GM23338 (cell line): ENCODE measurements around the gene DIPK1A. TPM values are rescaled to one million over a fixed set of nuclear protein-coding genes. Genes with fewer than 3 reads are reported as not detected.

Experiments used
- ATAC-seq: fragments of 200-7000 bp; cut with Tn5 transposase; 3 replicates; pipeline ENCODE4 v1.9.1; 2020
- DNase-seq: peaks from one replicate; pipeline ENCODE4 v3.0.0-alpha.2; 2015; ENCODE audit warnings: low spot score
- H2AFZ ChIP-seq: fragments of 200-600 bp; sonication (generic); 2 replicates; pipeline ENCODE4 v1.8.0; 2016; ENCODE audit warnings: antibody characterized with exemption, mild to moderate bottlenecking, moderate library complexity
- H3F3A ChIP-seq: fragments of 200-600 bp; sonication (generic); replicated peaks from 2 replicates; pipeline ENCODE4 v1.8.0; 2017; ENCODE audit warnings: antibody characterized with exemption, mixed run types, low read depth
- H3K27ac ChIP-seq: fragments of 200-600 bp; sonication (generic); 2 replicates; pipeline ENCODE4 v1.6.1; 2016; ENCODE audit warnings: low read depth
- H3K27me3 ChIP-seq: fragments of 200-600 bp; sonication (generic); 2 replicates; pipeline ENCODE4 v1.8.0; 2016; ENCODE audit warnings: mild to moderate bottlenecking, mixed run types, moderate library complexity; ENCODE audit not compliant: insufficient read depth
- H3K36me3 ChIP-seq: fragments of 200-600 bp; sonication (generic); 2 replicates; pipeline ENCODE4 v1.8.0; 2016; ENCODE audit warnings: mild to moderate bottlenecking; ENCODE audit not compliant: insufficient read depth
- H3K4me1 ChIP-seq: fragments of 200-600 bp; sonication (generic); 2 replicates; pipeline ENCODE4 v1.8.0; 2016; ENCODE audit warnings: mild to moderate bottlenecking, moderate library complexity; ENCODE audit not compliant: insufficient read depth
- H3K4me2 ChIP-seq: fragments of 200-600 bp; sonication (generic); 2 replicates; pipeline ENCODE4 v1.7.1; 2017; ENCODE audit warnings: mixed run types
- H3K4me3 ChIP-seq: fragments of 200-600 bp; sonication (generic); 2 replicates; pipeline ENCODE4 v1.6.1; 2016; ENCODE audit warnings: mixed run types
- H3K79me2 ChIP-seq: fragments of 200-600 bp; sonication (generic); replicated peaks from 2 replicates; pipeline ENCODE4 v1.8.0; 2017; ENCODE audit warnings: mild to moderate bottlenecking; ENCODE audit not compliant: insufficient read depth
- H3K9me2 ChIP-seq: fragments of 200-600 bp; sonication (generic); 2 replicates; pipeline ENCODE4 v1.8.0; 2017; ENCODE audit not compliant: insufficient read depth
- H4K20me1 ChIP-seq: fragments of 200-600 bp; sonication (generic); replicated peaks from 2 replicates; pipeline ENCODE4 v1.8.0; 2017; ENCODE audit warnings: mild to moderate bottlenecking; ENCODE audit not compliant: insufficient read depth
- H3K27ac Mint-ChIP-seq: 2 replicates; pipeline ENCODE4 v1.8.0; 2020; ENCODE audit warnings: inconsistent platforms, mild to moderate bottlenecking, moderate library complexity, mixed read lengths
- H3K27me3 Mint-ChIP-seq: 3 replicates; pipeline ENCODE4 v1.8.0; 2022; ENCODE audit warnings: low read depth, mild to moderate bottlenecking, moderate library complexity, mixed read lengths, inconsistent platforms; ENCODE audit not compliant: insufficient read depth, poor library complexity
- H3K36me3 Mint-ChIP-seq: 3 replicates; pipeline ENCODE4 v1.8.0; 2021; ENCODE audit warnings: low read depth, mild to moderate bottlenecking, inconsistent platforms, moderate library complexity, mixed read lengths
- H3K4me1 Mint-ChIP-seq: 3 replicates; pipeline ENCODE4 v1.8.0; 2020; ENCODE audit warnings: mild to moderate bottlenecking, inconsistent platforms, mixed read lengths
- H3K4me3 Mint-ChIP-seq: 3 replicates; pipeline ENCODE4 v1.8.0; 2021; ENCODE audit warnings: moderate library complexity, mild to moderate bottlenecking, inconsistent platforms, mixed read lengths
- H3K9me3 Mint-ChIP-seq: 3 replicates; pipeline ENCODE4 v1.8.0; 2020; ENCODE audit warnings: moderate library complexity, mild to moderate bottlenecking, inconsistent platforms, mixed read lengths
- CREB1 ChIP-seq: fragments of 250-450 bp; sonication (Bioruptor Pico); IDR thresholded peaks from 2 replicates; pipeline ENCODE4 v1.5.0; 2020; ENCODE audit warnings: low read depth, mild to moderate bottlenecking, moderate library complexity
- ETS1 ChIP-seq: IDR thresholded peaks from 2 replicates; pipeline ENCODE4 v1.6.1; 2016; ENCODE audit warnings: antibody characterized with exemption
- EZH2phosphoT487 ChIP-seq: fragments of 200-600 bp; sonication (generic); IDR thresholded peaks from one replicate; pipeline ENCODE4 v1.8.1; 2018; ENCODE audit warnings: antibody characterized with exemption; ENCODE audit not compliant: unreplicated experiment
- JUNB ChIP-seq: IDR thresholded peaks from one replicate; pipeline ENCODE4 v1.6.1; 2016; ENCODE audit warnings: antibody characterized with exemption; ENCODE audit not compliant: unreplicated experiment
- POLR2AphosphoS5 ChIP-seq: IDR thresholded peaks from 2 replicates; pipeline ENCODE4 v1.6.1; 2016; ENCODE audit warnings: antibody characterized with exemption, low read depth
- ZNF114 ChIP-seq: fragments of 250-450 bp; sonication (Bioruptor Pico); IDR thresholded peaks from 2 replicates; pipeline ENCODE4 v1.5.0; 2020; ENCODE audit warnings: mild to moderate bottlenecking, moderate library complexity
- polyA plus RNA-seq: library from polyadenylated mRNA; unstranded; fragments of >200 nt; fragmentation: Nextera tagmentation; extraction: Ambion mirVana; gene quantifications from 2 replicates; pipeline ENCODE4 v1.2.1, GENCODE V29; 2016
- total RNA-seq: library from RNA; depleted of rRNA; stranded (reverse); fragments of >200 nt; shearing (Covaris generic); gene quantifications from 2 replicates; pipeline ENCODE4 v1.2.3, GENCODE V29; 2014
- TF ChIP-seq, protein P1 (sequence below), 2 experiments: fragments of 200-600 bp in 1 of 2; sonication (generic) in 1 of 2; conservative IDR thresholded peaks; 2 replicates each; pipeline versions ENCODE4 v1.5.1 to v1.6.1; 2016 to 2017; ENCODE audit warnings: antibody characterized with exemption in 2 of 2, low read depth in 2 of 2, mild to moderate bottlenecking in 2 of 2, moderate library complexity in 1 of 2
- TF ChIP-seq, protein P2 (sequence below): fragments of 250-450 bp; sonication (Bioruptor Pico); IDR thresholded peaks from 2 replicates; pipeline ENCODE4 v1.5.0; 2020; ENCODE audit warnings: mild to moderate bottlenecking, moderate library complexity
- TF ChIP-seq, protein P3 (sequence below): IDR thresholded peaks from one replicate; pipeline ENCODE4 v1.6.1; 2018; ENCODE audit warnings: antibody characterized with exemption; ENCODE audit not compliant: unreplicated experiment

The DIPK1A gene
- total and polyA plus RNA-seq, 2 experiments from 2014 or later = 4.8 to 6.1 TPM

DNA sequence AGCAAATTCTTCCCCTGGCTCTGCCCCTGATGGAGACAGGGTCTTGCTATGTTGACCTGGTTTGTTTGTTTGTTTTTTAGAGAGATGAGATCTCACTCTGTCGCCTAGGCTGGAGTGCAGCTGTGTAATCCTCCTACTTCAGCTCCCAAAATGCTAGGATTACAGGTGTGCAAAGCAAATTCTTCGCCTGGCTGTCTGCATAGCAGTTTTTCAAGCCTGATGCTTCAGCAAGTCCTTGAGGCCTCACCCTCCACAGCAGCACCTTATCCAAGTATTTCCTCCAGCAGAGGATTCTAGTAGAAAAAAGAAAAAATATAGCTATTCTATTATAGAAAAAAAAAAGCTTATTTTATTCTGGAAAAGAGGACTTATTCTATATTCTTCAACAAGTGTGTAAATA, 144.5 kb downstream of the DIPK1A start:
- no peaks in the 10 kb centered on the region for H3K27me3 ChIP-seq
- Mint-ChIP-seq H3K4me1 (no peaks in the 10 kb centered on the region; the same call in 2 of the 3 replicates), H3K27ac (no peak overlapping the region), H3K9me3 (no peaks in the 10 kb centered on the region), H3K27me3 (no peaks in the 10 kb centered on the region), H3K4me3 (no peak overlapping the region), H3K36me3 (no peaks in the 10 kb centered on the region)
- no peaks in the 10 kb centered on the region for H4K20me1 ChIP-seq
- no peaks in the 10 kb centered on the region for H3K4me1 ChIP-seq
- no peak overlapping the region for H3K4me2 ChIP-seq
- no peaks in the 10 kb centered on the region for H3K79me2 ChIP-seq
- H3K27ac ChIP-seq = no peak overlapping the region
- no peaks in the 10 kb centered on the region for H3F3A ChIP-seq
- no peaks in the 10 kb centered on the region for H3K36me3 ChIP-seq
- TF ChIP-seq, protein P1, sequence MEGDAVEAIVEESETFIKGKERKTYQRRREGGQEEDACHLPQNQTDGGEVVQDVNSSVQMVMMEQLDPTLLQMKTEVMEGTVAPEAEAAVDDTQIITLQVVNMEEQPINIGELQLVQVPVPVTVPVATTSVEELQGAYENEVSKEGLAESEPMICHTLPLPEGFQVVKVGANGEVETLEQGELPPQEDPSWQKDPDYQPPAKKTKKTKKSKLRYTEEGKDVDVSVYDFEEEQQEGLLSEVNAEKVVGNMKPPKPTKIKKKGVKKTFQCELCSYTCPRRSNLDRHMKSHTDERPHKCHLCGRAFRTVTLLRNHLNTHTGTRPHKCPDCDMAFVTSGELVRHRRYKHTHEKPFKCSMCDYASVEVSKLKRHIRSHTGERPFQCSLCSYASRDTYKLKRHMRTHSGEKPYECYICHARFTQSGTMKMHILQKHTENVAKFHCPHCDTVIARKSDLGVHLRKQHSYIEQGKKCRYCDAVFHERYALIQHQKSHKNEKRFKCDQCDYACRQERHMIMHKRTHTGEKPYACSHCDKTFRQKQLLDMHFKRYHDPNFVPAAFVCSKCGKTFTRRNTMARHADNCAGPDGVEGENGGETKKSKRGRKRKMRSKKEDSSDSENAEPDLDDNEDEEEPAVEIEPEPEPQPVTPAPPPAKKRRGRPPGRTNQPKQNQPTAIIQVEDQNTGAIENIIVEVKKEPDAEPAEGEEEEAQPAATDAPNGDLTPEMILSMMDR (conservative IDR thresholded peaks at IDR 0.05; ENCODE audit: low read depth in 2 of 2) = no peak
- TF ChIP-seq POLR2AphosphoS5 (no peak), ZNF114 (CRISPR knock-in tag) (no peak), JUNB (no peak), ETS1 (no peak), CREB1 (CRISPR knock-in tag) (no peak), EZH2phosphoT487 (no peak)
- TF ChIP-seq, protein P2, sequence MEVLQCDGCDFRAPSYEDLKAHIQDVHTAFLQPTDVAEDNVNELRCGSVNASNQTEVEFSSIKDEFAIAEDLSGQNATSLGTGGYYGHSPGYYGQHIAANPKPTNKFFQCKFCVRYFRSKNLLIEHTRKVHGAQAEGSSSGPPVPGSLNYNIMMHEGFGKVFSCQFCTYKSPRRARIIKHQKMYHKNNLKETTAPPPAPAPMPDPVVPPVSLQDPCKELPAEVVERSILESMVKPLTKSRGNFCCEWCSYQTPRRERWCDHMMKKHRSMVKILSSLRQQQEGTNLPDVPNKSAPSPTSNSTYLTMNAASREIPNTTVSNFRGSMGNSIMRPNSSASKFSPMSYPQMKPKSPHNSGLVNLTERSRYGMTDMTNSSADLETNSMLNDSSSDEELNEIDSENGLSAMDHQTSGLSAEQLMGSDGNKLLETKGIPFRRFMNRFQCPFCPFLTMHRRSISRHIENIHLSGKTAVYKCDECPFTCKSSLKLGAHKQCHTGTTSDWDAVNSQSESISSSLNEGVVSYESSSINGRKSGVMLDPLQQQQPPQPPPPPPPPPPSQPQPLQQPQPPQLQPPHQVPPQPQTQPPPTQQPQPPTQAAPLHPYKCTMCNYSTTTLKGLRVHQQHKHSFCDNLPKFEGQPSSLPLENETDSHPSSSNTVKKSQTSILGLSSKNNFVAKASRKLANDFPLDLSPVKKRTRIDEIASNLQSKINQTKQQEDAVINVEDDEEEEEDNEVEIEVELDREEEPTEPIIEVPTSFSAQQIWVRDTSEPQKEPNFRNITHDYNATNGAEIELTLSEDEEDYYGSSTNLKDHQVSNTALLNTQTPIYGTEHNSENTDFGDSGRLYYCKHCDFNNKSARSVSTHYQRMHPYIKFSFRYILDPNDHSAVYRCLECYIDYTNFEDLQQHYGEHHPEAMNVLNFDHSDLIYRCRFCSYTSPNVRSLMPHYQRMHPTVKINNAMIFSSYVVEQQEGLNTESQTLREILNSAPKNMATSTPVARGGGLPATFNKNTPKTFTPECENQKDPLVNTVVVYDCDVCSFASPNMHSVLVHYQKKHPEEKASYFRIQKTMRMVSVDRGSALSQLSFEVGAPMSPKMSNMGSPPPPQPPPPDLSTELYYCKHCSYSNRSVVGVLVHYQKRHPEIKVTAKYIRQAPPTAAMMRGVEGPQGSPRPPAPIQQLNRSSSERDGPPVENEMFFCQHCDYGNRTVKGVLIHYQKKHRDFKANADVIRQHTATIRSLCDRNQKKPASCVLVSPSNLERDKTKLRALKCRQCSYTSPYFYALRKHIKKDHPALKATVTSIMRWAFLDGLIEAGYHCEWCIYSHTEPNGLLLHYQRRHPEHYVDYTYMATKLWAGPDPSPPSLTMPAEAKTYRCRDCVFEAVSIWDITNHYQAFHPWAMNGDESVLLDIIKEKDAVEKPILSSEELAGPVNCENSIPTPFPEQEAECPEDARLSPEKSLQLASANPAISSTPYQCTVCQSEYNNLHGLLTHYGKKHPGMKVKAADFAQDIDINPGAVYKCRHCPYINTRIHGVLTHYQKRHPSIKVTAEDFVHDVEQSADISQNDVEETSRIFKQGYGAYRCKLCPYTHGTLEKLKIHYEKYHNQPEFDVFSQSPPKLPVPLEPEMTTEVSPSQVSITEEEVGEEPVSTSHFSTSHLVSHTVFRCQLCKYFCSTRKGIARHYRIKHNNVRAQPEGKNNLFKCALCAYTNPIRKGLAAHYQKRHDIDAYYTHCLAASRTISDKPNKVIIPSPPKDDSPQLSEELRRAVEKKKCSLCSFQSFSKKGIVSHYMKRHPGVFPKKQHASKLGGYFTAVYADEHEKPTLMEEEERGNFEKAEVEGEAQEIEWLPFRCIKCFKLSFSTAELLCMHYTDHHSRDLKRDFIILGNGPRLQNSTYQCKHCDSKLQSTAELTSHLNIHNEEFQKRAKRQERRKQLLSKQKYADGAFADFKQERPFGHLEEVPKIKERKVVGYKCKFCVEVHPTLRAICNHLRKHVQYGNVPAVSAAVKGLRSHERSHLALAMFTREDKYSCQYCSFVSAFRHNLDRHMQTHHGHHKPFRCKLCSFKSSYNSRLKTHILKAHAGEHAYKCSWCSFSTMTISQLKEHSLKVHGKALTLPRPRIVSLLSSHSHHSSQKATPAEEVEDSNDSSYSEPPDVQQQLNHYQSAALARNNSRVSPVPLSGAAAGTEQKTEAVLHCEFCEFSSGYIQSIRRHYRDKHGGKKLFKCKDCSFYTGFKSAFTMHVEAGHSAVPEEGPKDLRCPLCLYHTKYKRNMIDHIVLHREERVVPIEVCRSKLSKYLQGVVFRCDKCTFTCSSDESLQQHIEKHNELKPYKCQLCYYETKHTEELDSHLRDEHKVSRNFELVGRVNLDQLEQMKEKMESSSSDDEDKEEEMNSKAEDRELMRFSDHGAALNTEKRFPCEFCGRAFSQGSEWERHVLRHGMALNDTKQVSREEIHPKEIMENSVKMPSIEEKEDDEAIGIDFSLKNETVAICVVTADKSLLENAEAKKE (CRISPR knock-in tag) = no peak
- TF ChIP-seq, protein P3, sequence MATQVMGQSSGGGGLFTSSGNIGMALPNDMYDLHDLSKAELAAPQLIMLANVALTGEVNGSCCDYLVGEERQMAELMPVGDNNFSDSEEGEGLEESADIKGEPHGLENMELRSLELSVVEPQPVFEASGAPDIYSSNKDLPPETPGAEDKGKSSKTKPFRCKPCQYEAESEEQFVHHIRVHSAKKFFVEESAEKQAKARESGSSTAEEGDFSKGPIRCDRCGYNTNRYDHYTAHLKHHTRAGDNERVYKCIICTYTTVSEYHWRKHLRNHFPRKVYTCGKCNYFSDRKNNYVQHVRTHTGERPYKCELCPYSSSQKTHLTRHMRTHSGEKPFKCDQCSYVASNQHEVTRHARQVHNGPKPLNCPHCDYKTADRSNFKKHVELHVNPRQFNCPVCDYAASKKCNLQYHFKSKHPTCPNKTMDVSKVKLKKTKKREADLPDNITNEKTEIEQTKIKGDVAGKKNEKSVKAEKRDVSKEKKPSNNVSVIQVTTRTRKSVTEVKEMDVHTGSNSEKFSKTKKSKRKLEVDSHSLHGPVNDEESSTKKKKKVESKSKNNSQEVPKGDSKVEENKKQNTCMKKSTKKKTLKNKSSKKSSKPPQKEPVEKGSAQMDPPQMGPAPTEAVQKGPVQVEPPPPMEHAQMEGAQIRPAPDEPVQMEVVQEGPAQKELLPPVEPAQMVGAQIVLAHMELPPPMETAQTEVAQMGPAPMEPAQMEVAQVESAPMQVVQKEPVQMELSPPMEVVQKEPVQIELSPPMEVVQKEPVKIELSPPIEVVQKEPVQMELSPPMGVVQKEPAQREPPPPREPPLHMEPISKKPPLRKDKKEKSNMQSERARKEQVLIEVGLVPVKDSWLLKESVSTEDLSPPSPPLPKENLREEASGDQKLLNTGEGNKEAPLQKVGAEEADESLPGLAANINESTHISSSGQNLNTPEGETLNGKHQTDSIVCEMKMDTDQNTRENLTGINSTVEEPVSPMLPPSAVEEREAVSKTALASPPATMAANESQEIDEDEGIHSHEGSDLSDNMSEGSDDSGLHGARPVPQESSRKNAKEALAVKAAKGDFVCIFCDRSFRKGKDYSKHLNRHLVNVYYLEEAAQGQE = no peak
- H2AFZ ChIP-seq = no peak overlapping the region; the same call in 1 of the 2 replicates
- no peak for ATAC-seq
- DNase-seq = no peak
- no peaks in the 10 kb centered on the region for H3K9me2 ChIP-seq
- H3K4me3 ChIP-seq = no peak overlapping the region
